ENCODE results near the gene MAP2K3.
"Not testable (repeated sequence)": the region's sequence is repeated elsewhere in the genome, so short reads cannot be mapped to it uniquely, and the experiment has no call there.

DNA sequence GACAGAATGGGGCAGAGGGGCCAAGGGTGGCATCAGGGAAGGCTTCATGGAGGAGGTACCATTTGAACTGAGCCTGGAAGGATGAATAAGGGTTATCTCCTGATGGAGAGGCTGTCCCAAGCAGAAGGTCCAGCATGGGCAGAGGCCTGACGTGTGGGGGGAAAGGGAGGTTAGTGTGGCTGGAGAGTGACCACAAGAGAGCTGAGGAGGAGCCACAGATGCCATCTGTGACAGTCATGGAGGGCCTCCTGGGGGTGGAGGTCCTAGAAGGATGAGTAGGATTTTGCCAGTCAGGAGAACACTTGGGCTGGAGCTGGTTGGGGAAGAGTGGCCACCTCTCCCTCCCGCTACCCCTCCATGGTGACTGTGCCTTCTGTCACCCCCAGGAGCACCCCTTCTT is 29.2 kb downstream of the MAP2K3 start:
- not testable (repeated sequence) for TF ChIP-seq CTCF (optimal IDR thresholded peaks at IDR 0.05 in 1 of 3, IDR thresholded peaks at IDR 0.05 in 1 of 3, conservative IDR thresholded peaks at IDR 0.05 in 1 of 3; ENCODE audit: extremely low read depth in 1 of 3, insufficient read depth in 2 of 3, low read length in 3 of 3); EZH2 (IDR thresholded peaks at IDR 0.05; ENCODE audit: low read length)
